ENCODE data around the gene NUP42.

NUP42 gene

GRCh38 chr7:23184291-23184690 lies 2.4 kb downstream of the NUP42 start:
- TF ChIP-seq GATA3 (IDR thresholded peaks at IDR 0.05; ENCODE audit: low read depth, low read length) (no peak), GATA2 (IDR thresholded peaks at IDR 0.05; ENCODE audit: low read depth, low read length) (no peak)

GRCh38 chr7:23184709-23185359 lies 3.0 kb downstream of the NUP42 start:
- TF ChIP-seq GATA3 (IDR thresholded peaks at IDR 0.05; ENCODE audit: low read depth, low read length) = no peak
- TF ChIP-seq GATA2 (IDR thresholded peaks at IDR 0.05; ENCODE audit: low read depth, low read length) = no peak

GRCh38 chr7:23185980-23186379 lies 4.1 kb downstream of the NUP42 start:
- no peak for TF ChIP-seq GATA2 (IDR thresholded peaks at IDR 0.05; ENCODE audit: low read depth, low read length)
- TF ChIP-seq GATA3 (IDR thresholded peaks at IDR 0.05; ENCODE audit: low read depth, low read length) = no peak

GRCh38 chr7:23191022-23191421 lies 9.2 kb downstream of the NUP42 start:
- TF ChIP-seq GATA2 (IDR thresholded peaks at IDR 0.05; ENCODE audit: low read depth, low read length) (peak; percentile 61; the same call in 1 of the 2 replicates), GATA3 (IDR thresholded peaks at IDR 0.05; ENCODE audit: low read depth, low read length) (no peak)

- TF ChIP-seq GATA3 (IDR thresholded peaks at IDR 0.05; ENCODE audit: low read depth, low read length) (no peak), GATA2 (IDR thresholded peaks at IDR 0.05; ENCODE audit: low read depth, low read length) (no peak)
Measured at GRCh38 chr7:23196306-23196705, 14.5 kb downstream of the NUP42 start.

- TF ChIP-seq GATA3 (IDR thresholded peaks at IDR 0.05; ENCODE audit: low read depth, low read length) = no peak
Measured at GRCh38 chr7:23200331-23200730, 18.5 kb downstream of the NUP42 start.

GRCh38 chr7:23204241-23204640 lies 22.4 kb downstream of the NUP42 start:
- no peak for TF ChIP-seq GATA2 (IDR thresholded peaks at IDR 0.05; ENCODE audit: low read depth, low read length)
- TF ChIP-seq GATA3 (IDR thresholded peaks at IDR 0.05; ENCODE audit: low read depth, low read length) = no peak

- TF ChIP-seq GATA3 (IDR thresholded peaks at IDR 0.05; ENCODE audit: low read depth, low read length) = no peak
- TF ChIP-seq GATA2 (IDR thresholded peaks at IDR 0.05; ENCODE audit: low read depth, low read length) = no peak
Measured at GRCh38 chr7:23205577-23205908, 23.7 kb downstream of the NUP42 start.

GRCh38 chr7:23205909-23206767 lies 24.3 kb downstream of the NUP42 start:
- TF ChIP-seq GATA3 (IDR thresholded peaks at IDR 0.05; ENCODE audit: low read depth, low read length) = no peak
- no peak for TF ChIP-seq GATA2 (IDR thresholded peaks at IDR 0.05; ENCODE audit: low read depth, low read length)

- no peak for TF ChIP-seq GATA2 (IDR thresholded peaks at IDR 0.05; ENCODE audit: low read depth, low read length)
- no peak for TF ChIP-seq GATA3 (IDR thresholded peaks at IDR 0.05; ENCODE audit: low read depth, low read length)
Measured at GRCh38 chr7:23207021-23207420, 25.2 kb downstream of the NUP42 start.

- TF ChIP-seq GATA2 (IDR thresholded peaks at IDR 0.05; ENCODE audit: low read depth, low read length) (no peak), GATA3 (IDR thresholded peaks at IDR 0.05; ENCODE audit: low read depth, low read length) (no peak)
Measured at GRCh38 chr7:23207884-23208283, 26.0 kb downstream of the NUP42 start.

GRCh38 chr7:23208316-23208715 lies 26.5 kb downstream of the NUP42 start:
- no peak for TF ChIP-seq GATA3 (IDR thresholded peaks at IDR 0.05; ENCODE audit: low read depth, low read length)
- no peak for TF ChIP-seq GATA2 (IDR thresholded peaks at IDR 0.05; ENCODE audit: low read depth, low read length)

- TF ChIP-seq GATA2 (IDR thresholded peaks at IDR 0.05; ENCODE audit: low read depth, low read length) (no peak), GATA3 (IDR thresholded peaks at IDR 0.05; ENCODE audit: low read depth, low read length) (no peak)
Measured at GRCh38 chr7:23210506-23210905, 28.7 kb downstream of the NUP42 start.

GRCh38 chr7:23211589-23211988 lies 29.7 kb downstream of the NUP42 start:
- no peak for TF ChIP-seq GATA3 (IDR thresholded peaks at IDR 0.05; ENCODE audit: low read depth, low read length)
- no peak for TF ChIP-seq GATA2 (IDR thresholded peaks at IDR 0.05; ENCODE audit: low read depth, low read length)

- TF ChIP-seq GATA3 (IDR thresholded peaks at IDR 0.05; ENCODE audit: low read depth, low read length) (no peak), GATA2 (IDR thresholded peaks at IDR 0.05; ENCODE audit: low read depth, low read length) (no peak)
Measured at GRCh38 chr7:23212395-23212794, 30.5 kb downstream of the NUP42 start.
